IMR-90 (cell line): ENCODE data around the gene ENAM. TPM values are rescaled to one million over a fixed set of nuclear protein-coding genes. Genes with fewer than 3 reads are reported as not detected.
"Not testable (repeated sequence)": the region's sequence is repeated elsewhere in the genome, so short reads cannot be mapped to it uniquely, and the experiment has no call there.

Experiments
- ATAC-seq: fragments of 200-7000 bp; cut with Tn5 transposase; 2 replicates; pipeline ENCODE4 v1.9.1; 2020; ENCODE audit warnings: low read depth, mild to moderate bottlenecking, moderate library complexity
- BruUV-seq: library from RNA; stranded (reverse); fragments of 400-500 nt; replicated peaks from 2 replicates; lab custom pipeline; 2021; lab: Mats Ljungman, UMichigan
- CTCF ChIA-PET: fragments of 300-600 bp; formaldehyde crosslinking; extraction: SDS; loops from one replicate; lab custom pipeline; 2021; ENCODE audit warnings: antibody characterized with exemption; lab: Yijun Ruan, JAX
- POLR2A ChIA-PET: fragments of 300-600 bp; sonication (Branson Sonifier 250); formaldehyde crosslinking; loops from one replicate; lab custom pipeline; 2022; ENCODE audit warnings: antibody characterized with exemption; ENCODE audit not compliant: unreplicated experiment; lab: Charles Lee
- DNase-seq: peaks from one replicate; pipeline ENCODE4 v3.0.0; 2013
- H2AFZ ChIP-seq: replicated peaks from 2 replicates; pipeline ENCODE3; 2013; ENCODE audit warnings: low read length, mild to moderate bottlenecking; ENCODE audit not compliant: poor library complexity
- H2AK5ac ChIP-seq: 2 replicates; pipeline ENCODE4 v1.6.1; 2013; ENCODE audit warnings: low read depth, low read length, inconsistent platforms
- H2AK9ac ChIP-seq: replicated peaks from 2 replicates; pipeline ENCODE3; 2013; ENCODE audit warnings: mild to moderate bottlenecking, low read depth, low read length, moderate library complexity; ENCODE audit not compliant: poor library complexity
- H2BK120ac ChIP-seq: 2 replicates; pipeline ENCODE4 v1.6.1; 2013; ENCODE audit warnings: low read depth, low read length, inconsistent platforms
- H2BK15ac ChIP-seq: 3 replicates; pipeline ENCODE4 v1.6.1; 2013; ENCODE audit warnings: low read depth, low read length, inconsistent platforms
- H2BK20ac ChIP-seq: 2 replicates; pipeline ENCODE4 v1.6.1; 2013; ENCODE audit warnings: low read depth, mild to moderate bottlenecking, inconsistent platforms, low read length, moderate library complexity
- H2BK5ac ChIP-seq: 2 replicates; pipeline ENCODE4 v1.6.1; 2013; ENCODE audit warnings: mild to moderate bottlenecking, low read depth, low read length, inconsistent platforms; ENCODE audit not compliant: poor library complexity, severe bottlenecking
- H3K14ac ChIP-seq: replicated peaks from 2 replicates; pipeline ENCODE4 v1.6.1; 2013; ENCODE audit warnings: low read depth, low read length, inconsistent platforms
- H3K18ac ChIP-seq: 2 replicates; pipeline ENCODE4 v1.6.1; 2013; ENCODE audit warnings: low read depth, low read length, control low read depth
- H3K23ac ChIP-seq: 2 replicates; pipeline ENCODE4 v1.6.1; 2013; ENCODE audit warnings: low read depth, low read length, inconsistent platforms
- H3K27ac ChIP-seq: 2 replicates; pipeline ENCODE4 v1.5.1; 2013; ENCODE audit warnings: mild to moderate bottlenecking, control low read depth, low read length; ENCODE audit not compliant: insufficient read depth
- H3K27me3 ChIP-seq: 2 replicates; pipeline ENCODE4 v1.6.1; 2013; ENCODE audit warnings: low read length; ENCODE audit not compliant: control insufficient read depth, insufficient read depth
- H3K36me3 ChIP-seq: 2 replicates; pipeline ENCODE4 v1.6.1; 2013; ENCODE audit warnings: low read length, mixed read lengths; ENCODE audit not compliant: control insufficient read depth, insufficient read depth
- H3K4ac ChIP-seq: 2 replicates; pipeline ENCODE4 v1.6.1; 2013; ENCODE audit warnings: low read depth, low read length, inconsistent platforms
- H3K4me1 ChIP-seq: 2 replicates; pipeline ENCODE4 v1.6.1; 2013; ENCODE audit warnings: low read length, mixed read lengths; ENCODE audit not compliant: control insufficient read depth, insufficient read depth
- H3K4me2 ChIP-seq: 2 replicates; pipeline ENCODE4 v1.6.1; 2013; ENCODE audit warnings: low read depth, mild to moderate bottlenecking, control low read depth, low read length, moderate library complexity
- H3K4me3 ChIP-seq: 2 replicates; pipeline ENCODE4 v1.5.1; 2013; ENCODE audit warnings: low read depth, mild to moderate bottlenecking, control low read depth, low read length, moderate library complexity; ENCODE audit not compliant: insufficient read depth
- H3K56ac ChIP-seq: 2 replicates; pipeline ENCODE4 v1.6.1; 2013; ENCODE audit warnings: low read length, inconsistent platforms; ENCODE audit not compliant: insufficient read depth; ENCODE audit errors: extremely low read depth
- H3K79me1 ChIP-seq, 2 experiments: 2 replicates each; pipeline ENCODE4 v1.6.1; 2013; ENCODE audit warnings: low read length in 2 of 2, inconsistent platforms in 1 of 2, low read depth in 1 of 2
- H3K9ac ChIP-seq: 2 replicates; pipeline ENCODE4 v1.6.1; 2013; ENCODE audit warnings: low read depth, low read length, control low read depth
- H3K9me1 ChIP-seq: 2 replicates; pipeline ENCODE4 v1.6.1; 2013; ENCODE audit warnings: low read length, inconsistent platforms; ENCODE audit not compliant: insufficient read depth
- H3K9me3 ChIP-seq: 2 replicates; pipeline ENCODE4 v1.6.1; 2013; ENCODE audit warnings: low read length; ENCODE audit not compliant: control insufficient read depth, insufficient read depth
- H4K20me1 ChIP-seq: 2 replicates; pipeline ENCODE4 v1.6.1; 2013; ENCODE audit warnings: low read length, inconsistent platforms; ENCODE audit not compliant: insufficient read depth
- H4K5ac ChIP-seq: 2 replicates; pipeline ENCODE4 v1.6.1; 2013; ENCODE audit warnings: mild to moderate bottlenecking, low read depth, low read length, control low read depth
- H4K8ac ChIP-seq, 2 experiments: 2 replicates each; pipeline ENCODE4 v1.6.1; 2013; ENCODE audit warnings: low read depth in 2 of 2, low read length in 2 of 2, control low read depth in 1 of 2, inconsistent platforms in 1 of 2
- H4K91ac ChIP-seq: 2 replicates; pipeline ENCODE4 v1.6.1; 2013; ENCODE audit warnings: low read depth, low read length, inconsistent platforms; ENCODE audit not compliant: insufficient read depth
- WGBS, 2 experiments: methylation state at CpG; one replicate each; pipeline versions ENCODE4 v1.1.5 to v1.1.7; 2013; ENCODE audit warnings: missing lambda C conversion rate in 2 of 2; ENCODE audit not compliant: insufficient read length in 1 of 2; ENCODE audit errors: extremely low coverage in 2 of 2; 5-methylcytosine and 5-hydroxymethylcytosine counted together
- dilution Hi-C: fragments of 300-500 bp; cut with HindIII; formaldehyde crosslinking; loops from one replicate; pipeline ENCODE4 v1.14.3; 2018; ENCODE audit warnings: low sequenced_read_pairs; ENCODE audit not compliant: unreplicated experiment
- in situ Hi-C: fragments of 300-500 bp; cut with MboI; formaldehyde crosslinking; loops from 3 replicates; pipeline ENCODE4 v1.14.3; 2019; ENCODE audit warnings: low sequenced_read_pairs, inconsistent platforms, mixed read lengths
- intact Hi-C: fragments of 100-400 bp; cut with micrococcal nuclease; formaldehyde crosslinking; loops from 2 replicates; pipeline ENCODE4 v1.10.0; 2022
- polyA plus RNA-seq, 3 experiments: library from polyadenylated mRNA; depleted of rRNA; stranded (reverse); fragments of >200 nt; gene quantifications; 2 replicates each; pipeline ENCODE4 v1.2.3, GENCODE V29; 2012; ENCODE audit warnings: low replicate concordance in 1 of 3
- total RNA-seq: library from RNA; depleted of rRNA; stranded (reverse); fragments of >200 nt; gene quantifications from 2 replicates; pipeline ENCODE4 v1.2.3, GENCODE V29; 2012

Gene ENAM
- total and polyA plus RNA-seq, 2 of the 4 experiments (the other 2 are of a cell fraction): under 0.01 to 0.10 TPM

- H4K91ac ChIP-seq, H2BK20ac ChIP-seq, H2AFZ ChIP-seq, H3K4ac ChIP-seq, H3K18ac ChIP-seq, H4K8ac ChIP-seq, DNase-seq, H3K79me1 ChIP-seq, H3K23ac ChIP-seq, H3K9ac ChIP-seq, CTCF ChIA-PET, H3K36me3 ChIP-seq, H4K5ac ChIP-seq, in situ Hi-C loops, H2BK15ac ChIP-seq, H3K4me2 ChIP-seq, H3K4me1 ChIP-seq, H3K27ac ChIP-seq, H2BK120ac ChIP-seq, BruUV-seq, intact Hi-C loops, dilution Hi-C loops, ATAC-seq, POLR2A ChIA-PET, H2BK5ac ChIP-seq, H3K14ac ChIP-seq, H3K9me3 ChIP-seq, H2AK9ac ChIP-seq, H3K27me3 ChIP-seq, H2AK5ac ChIP-seq, H3K9me1 ChIP-seq, H3K56ac ChIP-seq, H4K20me1 ChIP-seq, H3K4me3 ChIP-seq: not testable (repeated sequence)
- no CpG with 5 or more reads among the region's 3 CpGs for WGBS, 2 experiments
Observed at GRCh38 chr4:70682142-70682541, 53.6 kb downstream of the ENAM start.
